Measurements from ENCODE around the gene LONRF3. TPM values are rescaled to one million over a fixed set of nuclear protein-coding genes. Genes with fewer than 3 reads are reported as not detected.

The LONRF3 gene
- polyA plus RNA-seq (2011; rRNA removed) (not detected in 2 replicates), polyA minus RNA-seq (2011; rRNA and poly(A)+ RNA removed) (not detected in 2 replicates)

- Histone ChIP-seq H3K4me3 (ENCODE audit: low read depth, low read length) (peak within 1 kb of the TSS; percentile 16; the same call in 1 of the 2 replicates), H3K27me3 (ENCODE audit: control insufficient read depth, insufficient read depth, low read length) (peaks cover 17% of the 10 kb centered on the region), H3K36me3 (ENCODE audit: control insufficient read depth, insufficient read depth, low read length) (no peaks in the 10 kb centered on the region)
- no peak for DNase-seq (ENCODE audit: low read depth)
- CTCF ChIA-PET, result interaction anchor here (0.9 to 1.1 kb wide), 2 partner anchors 9 to 12 kb away, joined by 3 read pairs; no protein-coding TSS in a partner anchor
- no peak for TF ChIP-seq CTCF (IDR thresholded peaks at IDR 0.05; ENCODE audit: insufficient read depth, low read depth, low read length)
- POLR2A ChIA-PET, result no interaction called here
Measured at GRCh38 chrX:118974088-118974907, at the start of gene LONRF3. Gene LONRF3 (plus strand): TSS chrX:118974618. CDS start chrX:118974781, 163 bp downstream.

- no peak for TF ChIP-seq CTCF (IDR thresholded peaks at IDR 0.05; ENCODE audit: insufficient read depth, low read depth, low read length)
- no peak for DNase-seq (ENCODE audit: low read depth)
- no peak overlapping the region for H3K4me3 ChIP-seq (ENCODE audit: low read depth, low read length)
- H3K36me3 ChIP-seq (ENCODE audit: control insufficient read depth, insufficient read depth, low read length), result no peaks in the 10 kb centered on the region
- no peaks in the 10 kb centered on the region for H3K27me3 ChIP-seq (ENCODE audit: control insufficient read depth, insufficient read depth, low read length)
- CTCF ChIA-PET, result no interaction called here
- POLR2A ChIA-PET, result no interaction called here
Measured at GRCh38 chrX:118928151-118928550, 46.3 kb upstream of the LONRF3 start.

GRCh38 chrX:118935352-118935751 is 39.1 kb upstream of the LONRF3 start:
- Histone ChIP-seq H3K4me3 (ENCODE audit: low read depth, low read length) (no peak overlapping the region), H3K36me3 (ENCODE audit: control insufficient read depth, insufficient read depth, low read length) (no peaks in the 10 kb centered on the region), H3K27me3 (ENCODE audit: control insufficient read depth, insufficient read depth, low read length) (no peaks in the 10 kb centered on the region)
- CTCF ChIA-PET, result no interaction called here
- no peak for DNase-seq (ENCODE audit: low read depth)
- TF ChIP-seq CTCF (IDR thresholded peaks at IDR 0.05; ENCODE audit: insufficient read depth, low read depth, low read length), result no peak
- POLR2A ChIA-PET, result no interaction called here

GRCh38 chrX:118941147-118941546 is 33.3 kb upstream of the LONRF3 start:
- CTCF ChIA-PET, result no interaction called here
- Histone ChIP-seq H3K4me3 (ENCODE audit: low read depth, low read length) (no peak overlapping the region), H3K36me3 (ENCODE audit: control insufficient read depth, insufficient read depth, low read length) (no peaks in the 10 kb centered on the region), H3K27me3 (ENCODE audit: control insufficient read depth, insufficient read depth, low read length) (no peaks in the 10 kb centered on the region)
- no peak for TF ChIP-seq CTCF (IDR thresholded peaks at IDR 0.05; ENCODE audit: insufficient read depth, low read depth, low read length)
- no peak for DNase-seq (ENCODE audit: low read depth)
- POLR2A ChIA-PET, result no interaction called here

GRCh38 chrX:118943102-118943501 is 31.3 kb upstream of the LONRF3 start:
- no peak for TF ChIP-seq CTCF (IDR thresholded peaks at IDR 0.05; ENCODE audit: insufficient read depth, low read depth, low read length)
- Histone ChIP-seq H3K27me3 (ENCODE audit: control insufficient read depth, insufficient read depth, low read length) (no peaks in the 10 kb centered on the region), H3K4me3 (ENCODE audit: low read depth, low read length) (no peak overlapping the region), H3K36me3 (ENCODE audit: control insufficient read depth, insufficient read depth, low read length) (no peaks in the 10 kb centered on the region)
- ChIA-PET POLR2A (no interaction called here), CTCF (no interaction called here)
- DNase-seq (ENCODE audit: low read depth), result no peak

Data from BJ (cell line).